ENCODE data around the gene SEH1L.

Gene SEH1L

GRCh38 chr18:13017247-13017875, 69.5 kb downstream of the SEH1L start:
- H3K27me3 ChIP-seq (ENCODE audit: insufficient read depth, low read length, poor library complexity, severe bottlenecking), result no peaks in the 10 kb centered on the region
- H4K20me1 ChIP-seq (ENCODE audit: insufficient read depth, low read length, poor library complexity, severe bottlenecking), result no peaks in the 10 kb centered on the region
- no peak overlapping the region for H2AFZ ChIP-seq (ENCODE audit: low read length)
- peaks cover 15% of the 10 kb centered on the region; the same call in 1 of the 2 replicates for H3K79me2 ChIP-seq (ENCODE audit: insufficient read depth, low read length)
- no peaks in the 10 kb centered on the region for H3K9me2 ChIP-seq (replicated peaks; ENCODE audit: low read depth, low read length)
- H3K4me1 ChIP-seq (ENCODE audit: insufficient read depth, low read length, poor library complexity, severe bottlenecking), result no peaks in the 10 kb centered on the region
- peaks cover 97% of the 10 kb centered on the region for H3K36me3 ChIP-seq (ENCODE audit: insufficient read depth, low read length)
- no peak for TF ChIP-seq EZH2phosphoT487 (IDR thresholded peaks at IDR 0.05; ENCODE audit: borderline replicate concordance)
- TF ChIP-seq, protein P1, sequence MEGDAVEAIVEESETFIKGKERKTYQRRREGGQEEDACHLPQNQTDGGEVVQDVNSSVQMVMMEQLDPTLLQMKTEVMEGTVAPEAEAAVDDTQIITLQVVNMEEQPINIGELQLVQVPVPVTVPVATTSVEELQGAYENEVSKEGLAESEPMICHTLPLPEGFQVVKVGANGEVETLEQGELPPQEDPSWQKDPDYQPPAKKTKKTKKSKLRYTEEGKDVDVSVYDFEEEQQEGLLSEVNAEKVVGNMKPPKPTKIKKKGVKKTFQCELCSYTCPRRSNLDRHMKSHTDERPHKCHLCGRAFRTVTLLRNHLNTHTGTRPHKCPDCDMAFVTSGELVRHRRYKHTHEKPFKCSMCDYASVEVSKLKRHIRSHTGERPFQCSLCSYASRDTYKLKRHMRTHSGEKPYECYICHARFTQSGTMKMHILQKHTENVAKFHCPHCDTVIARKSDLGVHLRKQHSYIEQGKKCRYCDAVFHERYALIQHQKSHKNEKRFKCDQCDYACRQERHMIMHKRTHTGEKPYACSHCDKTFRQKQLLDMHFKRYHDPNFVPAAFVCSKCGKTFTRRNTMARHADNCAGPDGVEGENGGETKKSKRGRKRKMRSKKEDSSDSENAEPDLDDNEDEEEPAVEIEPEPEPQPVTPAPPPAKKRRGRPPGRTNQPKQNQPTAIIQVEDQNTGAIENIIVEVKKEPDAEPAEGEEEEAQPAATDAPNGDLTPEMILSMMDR (conservative IDR thresholded peaks at IDR 0.05; ENCODE audit: low read length), result no peak
- H3F3A ChIP-seq (ENCODE audit: low read depth), result no peaks in the 10 kb centered on the region
- no peak overlapping the region for H3K4me3 ChIP-seq (ENCODE audit: low read length, poor library complexity, severe bottlenecking)
- H3K9ac ChIP-seq (ENCODE audit: low read depth, low read length, poor library complexity, severe bottlenecking), result no peak overlapping the region
- H3K9me3 ChIP-seq (ENCODE audit: insufficient read depth, low read depth, low read length), result no peaks in the 10 kb centered on the region
- no peak overlapping the region for H3K4me2 ChIP-seq (ENCODE audit: low read depth, low read length, poor library complexity, severe bottlenecking)

DNA sequence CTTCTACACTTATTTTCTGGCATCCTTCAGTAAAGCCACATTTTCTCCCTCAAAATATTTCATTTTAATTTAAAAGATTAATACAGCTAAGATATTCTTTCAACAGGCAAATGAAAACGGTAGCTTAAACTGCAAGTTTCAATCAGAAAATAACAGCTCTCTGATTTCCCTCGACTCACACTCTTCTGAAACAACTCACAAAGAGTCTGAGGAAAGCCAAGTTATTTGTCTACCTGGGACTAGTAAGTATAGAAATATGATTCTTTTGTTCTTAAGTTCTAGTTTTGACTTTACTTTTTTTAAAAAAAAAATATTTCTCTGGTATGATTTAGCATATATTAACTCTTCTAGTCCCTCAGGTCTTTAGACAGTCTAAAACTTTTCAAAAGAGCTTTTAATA, 70.6 kb downstream of the SEH1L start:
- Histone ChIP-seq H4K20me1 (ENCODE audit: insufficient read depth, low read length, poor library complexity, severe bottlenecking) (no peaks in the 10 kb centered on the region), H3K4me1 (ENCODE audit: insufficient read depth, low read length, poor library complexity, severe bottlenecking) (no peaks in the 10 kb centered on the region), H3K9me2 (replicated peaks; ENCODE audit: low read depth, low read length) (no peaks in the 10 kb centered on the region), H3K36me3 (ENCODE audit: insufficient read depth, low read length) (peaks cover 97% of the 10 kb centered on the region), H2AFZ (ENCODE audit: low read length) (no peak overlapping the region), H3K79me2 (ENCODE audit: insufficient read depth, low read length) (peaks cover 24% of the 10 kb centered on the region; the same call in 1 of the 2 replicates), H3K27me3 (ENCODE audit: insufficient read depth, low read length, poor library complexity, severe bottlenecking) (no peaks in the 10 kb centered on the region), H3K4me2 (ENCODE audit: low read depth, low read length, poor library complexity, severe bottlenecking) (no peak overlapping the region), H3K9ac (ENCODE audit: low read depth, low read length, poor library complexity, severe bottlenecking) (no peak overlapping the region), H3K4me3 (ENCODE audit: low read length, poor library complexity, severe bottlenecking) (no peak overlapping the region), H3F3A (ENCODE audit: low read depth) (no peaks in the 10 kb centered on the region), H3K9me3 (ENCODE audit: insufficient read depth, low read depth, low read length) (peaks cover 9% of the 10 kb centered on the region; the same call in 1 of the 2 replicates)
- no peak for TF ChIP-seq EZH2phosphoT487 (IDR thresholded peaks at IDR 0.05; ENCODE audit: borderline replicate concordance)
- TF ChIP-seq, protein P1 (conservative IDR thresholded peaks at IDR 0.05; ENCODE audit: low read length), result no peak

- Histone ChIP-seq H3F3A (ENCODE audit: low read depth) (no peaks in the 10 kb centered on the region), H3K36me3 (ENCODE audit: insufficient read depth, low read length) (peaks cover 97% of the 10 kb centered on the region), H3K4me2 (ENCODE audit: low read depth, low read length, poor library complexity, severe bottlenecking) (no peak overlapping the region), H3K9ac (ENCODE audit: low read depth, low read length, poor library complexity, severe bottlenecking) (no peak overlapping the region), H3K27me3 (ENCODE audit: insufficient read depth, low read length, poor library complexity, severe bottlenecking) (no peaks in the 10 kb centered on the region), H3K4me3 (ENCODE audit: low read length, poor library complexity, severe bottlenecking) (no peak overlapping the region), H3K79me2 (ENCODE audit: insufficient read depth, low read length) (peaks cover 33% of the 10 kb centered on the region), H4K20me1 (ENCODE audit: insufficient read depth, low read length, poor library complexity, severe bottlenecking) (peaks cover 4% of the 10 kb centered on the region), H3K4me1 (ENCODE audit: insufficient read depth, low read length, poor library complexity, severe bottlenecking) (no peaks in the 10 kb centered on the region), H3K9me2 (replicated peaks; ENCODE audit: low read depth, low read length) (no peaks in the 10 kb centered on the region), H3K9me3 (ENCODE audit: insufficient read depth, low read depth, low read length) (peaks cover 9% of the 10 kb centered on the region; the same call in 1 of the 2 replicates), H2AFZ (ENCODE audit: low read length) (no peak overlapping the region)
- no peak for TF ChIP-seq EZH2phosphoT487 (IDR thresholded peaks at IDR 0.05; ENCODE audit: borderline replicate concordance)
- TF ChIP-seq, protein P1 (conservative IDR thresholded peaks at IDR 0.05; ENCODE audit: low read length), result no peak
Observed at GRCh38 chr18:13019301-13019700, 71.5 kb downstream of the SEH1L start.
